ENCODE measurements around the gene DOC2B.
"Not testable (repeated sequence)": the region's sequence is repeated elsewhere in the genome, so short reads cannot be mapped to it uniquely, and the experiment has no call there.

The DOC2B gene

GRCh38 chr17:181245-182049 lies at the start of gene DOC2B:
TSS of gene DOC2B (minus strand) at chr17:181650. CDS start at chr17:181479, 171 bp downstream.
- in situ Hi-C loops (cut with MboI; ENCODE audit: low sequenced_read_pairs) = no loop called here

- in situ Hi-C loops (cut with MboI; ENCODE audit: low sequenced_read_pairs) = no loop called here
Observed at GRCh38 chr17:230395-230770, 48.9 kb upstream of the DOC2B start.

GRCh38 chr17:229709-230394 lies 48.4 kb upstream of the DOC2B start:
- in situ Hi-C loops (cut with MboI; ENCODE audit: low sequenced_read_pairs) = no loop called here

- in situ Hi-C loops (cut with MboI; ENCODE audit: low sequenced_read_pairs) = no loop called here
Observed at GRCh38 chr17:228951-229708, 47.7 kb upstream of the DOC2B start.

GRCh38 chr17:227946-228615 lies 46.6 kb upstream of the DOC2B start:
- in situ Hi-C loops (cut with MboI; ENCODE audit: low sequenced_read_pairs) = no loop called here

- in situ Hi-C loops (cut with MboI; ENCODE audit: low sequenced_read_pairs) = no loop called here
Observed at GRCh38 chr17:227078-227945, 45.9 kb upstream of the DOC2B start.

- in situ Hi-C loops (cut with MboI; ENCODE audit: low sequenced_read_pairs) = no loop called here
Observed at GRCh38 chr17:226108-227077, 44.9 kb upstream of the DOC2B start.

- in situ Hi-C loops (cut with MboI; ENCODE audit: low sequenced_read_pairs) = no loop called here
Observed at GRCh38 chr17:225551-225950, 44.1 kb upstream of the DOC2B start.

GRCh38 chr17:224576-224975 lies 43.1 kb upstream of the DOC2B start:
- in situ Hi-C loops (cut with MboI; ENCODE audit: low sequenced_read_pairs) = not testable (repeated sequence)

- in situ Hi-C loops (cut with MboI; ENCODE audit: low sequenced_read_pairs) = no loop called here
Observed at GRCh38 chr17:223723-224471, 42.4 kb upstream of the DOC2B start.

- in situ Hi-C loops (cut with MboI; ENCODE audit: low sequenced_read_pairs) = no loop called here
Observed at GRCh38 chr17:222172-222571, 40.7 kb upstream of the DOC2B start.

GRCh38 chr17:219696-220095 lies 38.2 kb upstream of the DOC2B start:
- in situ Hi-C loops (cut with MboI; ENCODE audit: low sequenced_read_pairs) = no loop called here

GRCh38 chr17:218432-219110 lies 37.1 kb upstream of the DOC2B start:
- in situ Hi-C loops (cut with MboI; ENCODE audit: low sequenced_read_pairs) = no loop called here

- in situ Hi-C loops (cut with MboI; ENCODE audit: low sequenced_read_pairs) = no loop called here
Observed at GRCh38 chr17:216625-217024, 35.2 kb upstream of the DOC2B start.

GRCh38 chr17:215563-216478 lies 34.4 kb upstream of the DOC2B start:
- in situ Hi-C loops (cut with MboI; ENCODE audit: low sequenced_read_pairs) = not testable (repeated sequence)

GRCh38 chr17:214881-215331 lies 33.5 kb upstream of the DOC2B start:
- in situ Hi-C loops (cut with MboI; ENCODE audit: low sequenced_read_pairs) = no loop called here
